ENCODE data around the gene RIC8B.
A peak's percentile ranks its signal among the peaks of the same experiment; 100 is the strongest.
"Not testable (repeated sequence)": the region's sequence is repeated elsewhere in the genome, so short reads cannot be mapped to it uniquely, and the experiment has no call there.

Gene RIC8B

GRCh38 chr12:106774005-106774807, at the start of gene RIC8B:
Gene RIC8B (plus strand): TSS chr12:106774682. CDS start chr12:106774746, 64 bp downstream.
- peak; percentile 99 for DNase-seq

GRCh38 chr12:106724934-106725333, 49.5 kb upstream of the RIC8B start:
- DNase-seq: no peak

DNA sequence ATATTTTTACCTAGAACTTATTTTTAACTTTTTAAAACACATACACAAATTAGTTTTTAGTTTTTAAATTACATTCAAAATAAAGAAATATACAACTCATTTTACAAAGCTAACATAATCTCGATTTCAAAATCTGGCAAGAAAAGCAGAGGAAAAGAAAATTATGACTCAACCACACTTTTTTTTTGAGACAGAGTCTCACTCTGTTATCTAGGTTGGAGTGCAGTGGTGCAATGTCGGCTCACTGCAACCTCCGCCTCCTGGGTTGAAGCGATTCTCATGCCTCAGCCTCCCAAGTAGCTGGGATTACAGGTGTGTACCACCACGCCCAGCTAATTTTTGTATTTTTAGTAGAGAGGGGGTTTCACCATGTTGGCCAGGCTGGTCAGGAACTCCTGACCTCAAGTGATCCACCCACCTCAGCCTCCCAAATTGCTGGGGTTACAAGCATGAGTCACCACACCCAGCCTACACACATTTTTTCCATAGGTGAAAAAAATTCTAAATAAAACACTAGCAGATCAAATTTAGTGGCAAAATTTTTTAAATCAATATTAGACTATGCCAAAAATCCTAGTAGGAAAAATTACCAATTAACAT, 47.8 kb upstream of the RIC8B start:
- not testable (repeated sequence) for DNase-seq

GRCh38 chr12:106729611-106730010, 44.9 kb upstream of the RIC8B start:
- DNase-seq: no peak

- DNase-seq: no peak
Measured at GRCh38 chr12:106732890-106733289, 41.6 kb upstream of the RIC8B start.

DNA sequence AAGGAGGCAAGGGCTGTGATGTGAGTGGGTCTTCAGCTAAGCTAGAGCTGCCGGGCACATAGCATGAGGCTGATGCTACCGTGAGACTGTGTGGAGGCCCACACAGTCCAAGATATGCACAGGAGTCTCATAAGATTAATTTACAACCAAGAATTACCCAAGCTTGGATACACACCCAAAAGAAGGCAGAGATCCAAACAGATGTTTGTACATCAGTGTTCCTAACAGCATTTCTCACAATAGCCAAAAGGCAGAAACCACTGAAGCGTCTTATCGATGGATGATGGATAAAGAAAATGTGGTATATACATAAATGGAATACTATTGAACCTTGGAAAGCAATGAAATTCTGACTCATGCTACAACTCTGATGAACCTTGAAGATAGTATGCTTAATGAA, 40.8 kb upstream of the RIC8B start:
- DNase-seq: no peak

DNA sequence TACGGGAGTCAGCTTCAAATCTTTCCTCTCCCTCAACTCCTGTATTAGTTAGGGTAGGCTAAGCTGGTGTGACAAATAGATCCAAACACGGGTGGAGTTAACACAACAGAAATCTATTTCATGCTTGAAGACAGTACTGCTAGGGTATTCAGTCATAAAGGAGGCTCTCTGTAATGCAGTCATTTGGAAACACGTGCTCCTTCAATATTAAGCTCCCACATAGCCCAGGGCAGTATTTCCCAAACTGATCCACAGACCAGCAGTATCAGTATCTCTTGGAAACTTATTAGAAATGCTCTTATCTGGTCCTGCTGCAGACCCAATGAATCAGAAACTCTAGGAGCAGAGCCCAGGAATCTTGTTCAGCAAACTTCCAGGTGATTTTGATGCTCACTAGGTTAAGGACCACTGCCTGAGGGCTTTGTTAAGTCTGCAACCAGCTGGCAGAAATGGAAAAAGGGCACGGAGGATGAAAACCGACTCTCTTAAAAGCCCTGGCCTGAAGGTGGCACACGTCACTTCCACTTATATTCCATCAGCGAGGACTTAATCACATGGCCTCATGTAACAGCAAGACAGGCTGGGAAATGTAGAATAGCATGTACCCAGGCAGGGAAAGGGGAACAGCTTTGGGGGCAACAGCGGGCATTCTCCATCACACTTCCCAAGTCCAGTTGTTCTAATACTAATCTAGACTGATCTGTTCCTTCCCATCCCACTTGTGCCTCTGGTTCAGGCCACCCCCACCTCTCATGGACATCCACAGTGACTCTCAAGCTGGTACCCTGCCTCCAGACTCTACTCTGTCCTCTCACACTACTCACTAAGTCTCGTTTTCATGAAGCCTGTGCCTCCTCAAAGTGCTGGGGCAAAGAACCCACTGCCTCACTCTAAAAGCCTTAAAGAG, 38.2 kb upstream of the RIC8B start:
- DNase-seq: peak; percentile 65

- DNase-seq: no peak
Measured at GRCh38 chr12:106739318-106739717, 35.2 kb upstream of the RIC8B start.

GRCh38 chr12:106739815-106740530, 34.5 kb upstream of the RIC8B start:
- no peak for DNase-seq

DNA sequence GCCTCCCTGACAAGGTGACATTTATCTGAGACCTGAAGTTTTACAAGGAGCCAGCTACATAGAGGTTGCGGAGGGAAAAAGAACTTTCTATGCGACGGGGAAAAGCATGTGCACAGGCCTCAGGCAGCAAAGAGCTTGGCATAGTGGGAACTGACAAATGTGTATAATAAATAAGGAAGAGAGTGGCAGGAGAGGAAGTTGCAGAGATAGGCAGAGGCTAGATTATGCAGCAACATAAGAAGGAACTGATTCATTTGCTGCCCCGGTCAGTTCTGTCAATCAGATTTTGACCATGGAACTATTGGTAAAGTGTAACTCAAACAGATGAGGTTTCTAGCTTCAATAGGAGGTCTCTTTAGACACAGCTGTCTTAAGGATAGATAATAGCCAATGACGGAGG, 33.7 kb upstream of the RIC8B start:
- no peak for DNase-seq

DNA sequence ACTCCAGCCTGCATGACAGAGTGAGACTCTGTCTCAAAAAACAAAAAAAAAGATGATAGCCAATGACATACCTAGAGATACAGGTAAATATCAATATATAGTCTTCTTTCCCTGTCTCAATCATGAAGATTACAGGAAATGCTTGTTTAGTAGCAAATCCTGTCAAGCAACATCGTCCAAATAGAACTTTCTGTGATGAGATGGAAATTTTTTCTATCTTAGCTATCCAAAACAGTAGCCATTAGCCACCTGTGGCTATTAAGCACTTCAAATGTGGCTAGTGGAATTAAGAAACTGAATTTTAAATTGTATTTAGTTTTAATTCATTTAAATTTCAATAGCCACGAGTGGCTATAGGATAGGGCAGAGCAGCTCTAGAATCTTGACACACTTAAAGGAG, 33.2 kb upstream of the RIC8B start:
- DNase-seq: no peak

DNA sequence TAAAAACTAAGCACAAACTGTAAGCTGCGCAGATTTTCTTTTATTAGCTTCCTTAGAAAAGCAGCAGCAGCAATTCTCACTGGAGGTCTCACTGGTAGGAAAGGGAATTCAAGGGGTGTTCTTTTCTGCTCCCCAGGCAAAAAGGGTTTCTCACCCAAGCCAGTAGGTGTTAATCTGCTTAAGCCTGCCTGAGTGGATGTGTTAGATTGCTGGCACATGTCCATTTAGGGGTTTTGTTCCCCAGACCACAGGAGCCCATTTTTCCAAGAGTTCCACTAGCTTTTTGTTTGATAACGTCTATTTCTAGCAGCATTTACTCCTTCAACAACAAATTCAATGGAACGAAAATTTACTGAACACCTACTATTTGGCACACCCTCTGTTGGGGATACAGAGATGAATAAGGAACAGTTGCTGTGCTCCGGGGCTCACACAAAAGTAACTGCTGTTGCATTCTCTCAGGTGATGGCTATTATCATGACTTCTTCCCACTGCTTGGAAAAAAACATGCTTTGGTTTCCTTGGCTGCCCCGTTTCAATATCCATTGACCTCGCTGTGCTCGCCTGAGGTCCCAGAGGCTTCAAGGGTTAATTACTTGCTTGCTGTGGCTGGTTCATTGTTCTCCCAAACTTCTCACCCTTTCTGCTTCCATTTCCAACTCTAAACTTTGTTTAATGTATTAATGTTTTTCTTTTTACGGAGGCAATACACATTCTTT, 31.1 kb upstream of the RIC8B start:
- DNase-seq: no peak

GRCh38 chr12:106744600-106744999, 29.9 kb upstream of the RIC8B start:
- no peak for DNase-seq

DNA sequence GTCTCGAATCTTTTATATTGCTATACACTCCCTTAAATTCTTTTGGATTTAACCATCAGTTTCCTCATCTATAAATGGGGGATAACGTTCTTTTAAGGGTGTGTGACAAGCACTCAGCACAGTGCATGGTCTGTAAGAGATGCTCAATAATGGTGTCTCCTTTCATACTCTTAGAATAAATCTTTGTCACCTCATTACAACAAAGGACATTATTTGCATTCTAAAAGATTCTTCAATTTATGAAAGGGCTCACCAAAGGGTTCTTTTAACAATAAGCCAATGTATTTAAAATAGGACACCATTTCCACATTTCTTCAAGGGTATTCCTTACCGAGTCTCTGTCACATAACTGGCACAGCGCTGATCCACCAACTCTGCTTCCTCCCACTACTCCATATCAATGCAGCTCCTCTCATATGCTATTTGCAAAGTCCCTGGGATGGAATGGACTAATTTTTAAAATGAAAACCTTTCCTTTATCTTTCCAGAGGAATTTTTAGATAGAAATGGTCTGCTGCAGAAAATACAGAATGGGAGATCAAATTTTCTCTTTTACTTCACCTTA, 29.2 kb upstream of the RIC8B start:
- no peak for DNase-seq

GRCh38 chr12:106747973-106748436, 26.5 kb upstream of the RIC8B start:
- DNase-seq: no peak

DNA sequence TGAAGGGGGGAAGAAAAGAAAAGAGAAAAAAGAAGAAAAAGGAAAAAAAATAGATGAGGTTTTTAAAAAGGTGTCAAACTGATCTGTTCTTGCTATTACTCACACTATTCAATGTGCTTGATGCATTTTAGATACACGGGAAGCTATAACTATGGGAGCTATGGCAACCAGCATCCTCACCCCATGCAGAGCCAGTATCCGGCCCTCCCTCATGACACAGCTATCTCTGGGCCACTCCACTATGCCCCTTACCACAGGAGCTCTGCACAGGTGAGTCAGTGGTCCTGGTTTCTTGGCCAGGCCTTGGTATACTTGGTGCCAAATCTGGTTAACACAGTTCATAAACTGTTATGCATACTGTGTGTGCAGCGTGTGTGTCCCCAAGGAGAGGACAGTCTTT, 24.0 kb upstream of the RIC8B start:
- DNase-seq: no peak

GRCh38 chr12:106753526-106753925, 21.0 kb upstream of the RIC8B start:
- no peak for DNase-seq

DNA sequence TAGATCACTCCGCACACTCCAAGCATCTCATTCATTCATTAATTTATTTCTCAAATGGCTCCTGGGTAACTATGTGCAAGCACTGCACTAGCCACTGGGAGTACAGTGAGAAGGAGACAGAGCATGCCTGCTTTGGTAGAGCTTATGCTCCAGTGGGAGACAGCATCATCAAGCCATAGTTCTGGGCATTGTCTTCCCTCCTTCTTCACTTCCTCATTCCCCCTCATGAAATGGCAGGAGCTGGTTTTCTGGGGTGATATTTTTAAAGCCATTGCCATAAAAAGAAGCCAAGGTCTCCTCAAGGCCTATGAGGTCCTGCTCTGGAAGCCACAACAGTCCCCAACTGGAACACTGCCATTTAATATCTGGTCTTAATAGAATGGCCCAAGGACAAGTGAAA, 20.2 kb upstream of the RIC8B start:
- no peak for DNase-seq

DNA sequence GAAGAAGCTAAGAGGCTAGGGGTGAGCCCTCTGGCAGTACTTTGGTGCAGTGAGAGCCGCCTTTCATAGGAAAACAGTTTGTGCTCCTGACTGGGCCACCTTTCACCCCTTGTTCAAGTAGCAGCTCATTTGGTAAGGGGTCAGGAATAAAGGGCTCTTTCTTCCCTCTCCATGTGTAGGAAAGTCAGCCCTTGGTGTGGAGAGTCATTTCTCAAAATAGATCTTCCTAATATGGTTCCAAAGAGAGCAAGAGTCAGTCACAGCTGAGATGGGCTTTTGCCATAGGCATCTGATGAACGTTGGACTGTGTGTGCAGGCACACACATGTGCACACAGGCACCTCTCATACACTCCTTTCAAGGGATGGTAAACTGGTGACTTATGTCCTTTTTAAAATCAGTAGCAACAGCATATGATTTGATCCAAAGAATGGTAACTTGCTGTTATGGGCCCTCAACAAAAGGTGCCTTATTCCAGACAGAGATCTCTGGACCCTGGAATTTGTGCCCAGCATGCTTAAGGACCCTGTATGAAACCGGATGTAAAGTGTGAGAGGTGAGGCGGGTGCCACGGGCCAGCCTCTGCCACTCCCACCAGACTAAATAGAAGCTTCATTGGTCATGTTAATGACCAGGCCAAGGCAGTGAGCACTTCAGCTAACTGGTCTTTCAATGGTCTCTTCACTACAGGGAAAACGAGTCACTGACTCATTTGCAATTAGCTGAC, 16.7 kb upstream of the RIC8B start:
- no peak for DNase-seq

DNA sequence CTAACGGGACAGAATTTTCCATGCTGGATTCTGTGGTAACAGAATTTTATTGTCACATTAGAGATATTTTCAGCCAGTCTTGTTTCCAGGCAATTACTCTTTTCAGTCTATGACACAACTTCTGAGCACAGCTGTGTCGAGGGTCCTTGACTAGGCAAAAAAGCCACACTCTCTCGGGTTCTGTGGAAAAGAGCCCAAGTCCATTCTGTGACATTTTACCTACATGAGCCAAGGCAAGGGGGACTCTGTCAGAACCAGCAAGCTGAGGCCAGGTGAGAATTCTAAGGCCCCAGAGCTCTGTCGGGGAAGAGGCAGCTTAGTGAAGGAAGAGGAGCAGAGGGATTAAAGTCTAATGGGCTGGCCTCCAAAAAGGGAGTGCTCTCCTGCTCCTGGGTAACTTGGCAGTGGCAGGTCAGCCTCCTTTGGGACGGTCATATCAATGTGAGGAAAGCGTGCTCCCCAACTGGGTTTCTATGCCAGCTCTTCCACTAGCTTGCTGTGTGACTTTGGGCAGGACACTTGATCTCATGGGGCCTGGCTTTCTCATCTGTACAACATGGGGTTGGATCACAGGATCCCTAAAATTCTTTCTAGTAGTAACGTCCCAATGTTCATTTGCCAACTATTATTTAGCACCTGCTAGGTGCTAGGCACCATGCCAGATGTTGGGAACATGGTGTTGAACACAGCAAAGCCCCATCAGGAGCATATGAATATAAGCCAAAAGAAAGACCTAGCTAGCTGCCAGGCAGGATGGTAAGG, 16.0 kb upstream of the RIC8B start:
- DNase-seq: no peak

Measured in NCI-H146 (cell line).